ENCODE results near the gene HSP90AA1. TPM values are rescaled to one million over a fixed set of nuclear protein-coding genes. Genes with fewer than 3 reads are reported as not detected.

Gene HSP90AA1
- total and polyA plus RNA-seq, 2 experiments from 2014 or later, result 1,401 to 2,107 TPM

- Histone ChIP-seq H3F3A (replicated peaks; ENCODE audit: low read depth) (0 out of 2 replicates have a peak, but pooled peaks cover 11% of the 10 kb centered on the region), H3K9me2 (ENCODE audit: insufficient read depth) (no peaks in the 10 kb centered on the region), H3K27me3 (ENCODE audit: insufficient read depth) (no peaks in the 10 kb centered on the region), H3K4me3 (no peak overlapping the region), H3K79me2 (replicated peaks; ENCODE audit: insufficient read depth) (no peaks in the 10 kb centered on the region), H3K27ac (ENCODE audit: low read depth) (no peak overlapping the region), H2AFZ (no peak overlapping the region), H3K4me2 (no peak overlapping the region), H4K20me1 (replicated peaks; ENCODE audit: insufficient read depth) (peaks cover 6% of the 10 kb centered on the region), H3K36me3 (ENCODE audit: insufficient read depth) (peaks cover 19% of the 10 kb centered on the region), H3K4me1 (ENCODE audit: insufficient read depth) (no peaks in the 10 kb centered on the region)
- TF ChIP-seq EZH2 (IDR thresholded peaks at IDR 0.05; ENCODE audit: low read depth, unreplicated experiment), result no peak
- TF ChIP-seq STAT1 (IDR thresholded peaks at IDR 0.05; ENCODE audit: unreplicated experiment), result no peak
- no peak for TF ChIP-seq NANOG (IDR thresholded peaks at IDR 0.05; ENCODE audit: borderline replicate concordance)
- no peak for TF ChIP-seq ZNF114 (CRISPR knock-in tag; IDR thresholded peaks at IDR 0.05)
- TF ChIP-seq CREB1 (CRISPR knock-in tag; IDR thresholded peaks at IDR 0.05; ENCODE audit: low read depth), result no peak
- no peak for TF ChIP-seq ZNF331 (CRISPR knock-in tag; IDR thresholded peaks at IDR 0.05; ENCODE audit: low read depth)
- no peak for TF ChIP-seq ETS1 (IDR thresholded peaks at IDR 0.05)
- no peak for TF ChIP-seq REST (IDR thresholded peaks at IDR 0.05; ENCODE audit: unreplicated experiment)
- TF ChIP-seq, protein P1, sequence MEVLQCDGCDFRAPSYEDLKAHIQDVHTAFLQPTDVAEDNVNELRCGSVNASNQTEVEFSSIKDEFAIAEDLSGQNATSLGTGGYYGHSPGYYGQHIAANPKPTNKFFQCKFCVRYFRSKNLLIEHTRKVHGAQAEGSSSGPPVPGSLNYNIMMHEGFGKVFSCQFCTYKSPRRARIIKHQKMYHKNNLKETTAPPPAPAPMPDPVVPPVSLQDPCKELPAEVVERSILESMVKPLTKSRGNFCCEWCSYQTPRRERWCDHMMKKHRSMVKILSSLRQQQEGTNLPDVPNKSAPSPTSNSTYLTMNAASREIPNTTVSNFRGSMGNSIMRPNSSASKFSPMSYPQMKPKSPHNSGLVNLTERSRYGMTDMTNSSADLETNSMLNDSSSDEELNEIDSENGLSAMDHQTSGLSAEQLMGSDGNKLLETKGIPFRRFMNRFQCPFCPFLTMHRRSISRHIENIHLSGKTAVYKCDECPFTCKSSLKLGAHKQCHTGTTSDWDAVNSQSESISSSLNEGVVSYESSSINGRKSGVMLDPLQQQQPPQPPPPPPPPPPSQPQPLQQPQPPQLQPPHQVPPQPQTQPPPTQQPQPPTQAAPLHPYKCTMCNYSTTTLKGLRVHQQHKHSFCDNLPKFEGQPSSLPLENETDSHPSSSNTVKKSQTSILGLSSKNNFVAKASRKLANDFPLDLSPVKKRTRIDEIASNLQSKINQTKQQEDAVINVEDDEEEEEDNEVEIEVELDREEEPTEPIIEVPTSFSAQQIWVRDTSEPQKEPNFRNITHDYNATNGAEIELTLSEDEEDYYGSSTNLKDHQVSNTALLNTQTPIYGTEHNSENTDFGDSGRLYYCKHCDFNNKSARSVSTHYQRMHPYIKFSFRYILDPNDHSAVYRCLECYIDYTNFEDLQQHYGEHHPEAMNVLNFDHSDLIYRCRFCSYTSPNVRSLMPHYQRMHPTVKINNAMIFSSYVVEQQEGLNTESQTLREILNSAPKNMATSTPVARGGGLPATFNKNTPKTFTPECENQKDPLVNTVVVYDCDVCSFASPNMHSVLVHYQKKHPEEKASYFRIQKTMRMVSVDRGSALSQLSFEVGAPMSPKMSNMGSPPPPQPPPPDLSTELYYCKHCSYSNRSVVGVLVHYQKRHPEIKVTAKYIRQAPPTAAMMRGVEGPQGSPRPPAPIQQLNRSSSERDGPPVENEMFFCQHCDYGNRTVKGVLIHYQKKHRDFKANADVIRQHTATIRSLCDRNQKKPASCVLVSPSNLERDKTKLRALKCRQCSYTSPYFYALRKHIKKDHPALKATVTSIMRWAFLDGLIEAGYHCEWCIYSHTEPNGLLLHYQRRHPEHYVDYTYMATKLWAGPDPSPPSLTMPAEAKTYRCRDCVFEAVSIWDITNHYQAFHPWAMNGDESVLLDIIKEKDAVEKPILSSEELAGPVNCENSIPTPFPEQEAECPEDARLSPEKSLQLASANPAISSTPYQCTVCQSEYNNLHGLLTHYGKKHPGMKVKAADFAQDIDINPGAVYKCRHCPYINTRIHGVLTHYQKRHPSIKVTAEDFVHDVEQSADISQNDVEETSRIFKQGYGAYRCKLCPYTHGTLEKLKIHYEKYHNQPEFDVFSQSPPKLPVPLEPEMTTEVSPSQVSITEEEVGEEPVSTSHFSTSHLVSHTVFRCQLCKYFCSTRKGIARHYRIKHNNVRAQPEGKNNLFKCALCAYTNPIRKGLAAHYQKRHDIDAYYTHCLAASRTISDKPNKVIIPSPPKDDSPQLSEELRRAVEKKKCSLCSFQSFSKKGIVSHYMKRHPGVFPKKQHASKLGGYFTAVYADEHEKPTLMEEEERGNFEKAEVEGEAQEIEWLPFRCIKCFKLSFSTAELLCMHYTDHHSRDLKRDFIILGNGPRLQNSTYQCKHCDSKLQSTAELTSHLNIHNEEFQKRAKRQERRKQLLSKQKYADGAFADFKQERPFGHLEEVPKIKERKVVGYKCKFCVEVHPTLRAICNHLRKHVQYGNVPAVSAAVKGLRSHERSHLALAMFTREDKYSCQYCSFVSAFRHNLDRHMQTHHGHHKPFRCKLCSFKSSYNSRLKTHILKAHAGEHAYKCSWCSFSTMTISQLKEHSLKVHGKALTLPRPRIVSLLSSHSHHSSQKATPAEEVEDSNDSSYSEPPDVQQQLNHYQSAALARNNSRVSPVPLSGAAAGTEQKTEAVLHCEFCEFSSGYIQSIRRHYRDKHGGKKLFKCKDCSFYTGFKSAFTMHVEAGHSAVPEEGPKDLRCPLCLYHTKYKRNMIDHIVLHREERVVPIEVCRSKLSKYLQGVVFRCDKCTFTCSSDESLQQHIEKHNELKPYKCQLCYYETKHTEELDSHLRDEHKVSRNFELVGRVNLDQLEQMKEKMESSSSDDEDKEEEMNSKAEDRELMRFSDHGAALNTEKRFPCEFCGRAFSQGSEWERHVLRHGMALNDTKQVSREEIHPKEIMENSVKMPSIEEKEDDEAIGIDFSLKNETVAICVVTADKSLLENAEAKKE (CRISPR knock-in tag; IDR thresholded peaks at IDR 0.05), result no peak
- peaks cover 4% of the 10 kb centered on the region; the same call in 1 of the 3 replicates for H3K4me1 Mint-ChIP-seq
- peaks cover 6% of the 10 kb centered on the region for H3K27me3 Mint-ChIP-seq (ENCODE audit: insufficient read depth, low read depth, poor library complexity)
- no peak for ATAC-seq
- DNase-seq (ENCODE audit: low spot score), result no peak
- H3K4me3 Mint-ChIP-seq, result no peak overlapping the region
- H3K9me3 Mint-ChIP-seq, result no peaks in the 10 kb centered on the region; the same call in 2 of the 3 replicates
- no peak overlapping the region for H3K27ac Mint-ChIP-seq
- H3K36me3 Mint-ChIP-seq (ENCODE audit: low read depth), result peaks cover 74% of the 10 kb centered on the region
Measured at GRCh38 chr14:102049258-102050025, 37.4 kb downstream of the HSP90AA1 start.

All from GM23338 (cell line).